Suprapubic skin (tissue), 3 donors: ENCODE data around the gene RHOXF2B.

Experiments
- POLR2AphosphoS5 ChIP-seq, 3 donors: sonication (generic); formaldehyde crosslinking; IDR thresholded peaks; one replicate each; pipeline ENCODE4 v1.6.1; 2017; ENCODE audit warnings: antibody characterized with exemption in 3 of 3
- TF ChIP-seq, protein P1 (sequence below), 2 donors: fragments of 200-600 bp in 1 of 2; fragments of 450-650 bp in 1 of 2; sonication (generic) in 1 of 2; IDR thresholded peaks; one replicate each; pipeline ENCODE4 v1.5.1; 2016 to 2019; ENCODE audit warnings: antibody characterized with exemption in 2 of 2, mild to moderate bottlenecking in 1 of 2, moderate library complexity in 1 of 2

DNA sequence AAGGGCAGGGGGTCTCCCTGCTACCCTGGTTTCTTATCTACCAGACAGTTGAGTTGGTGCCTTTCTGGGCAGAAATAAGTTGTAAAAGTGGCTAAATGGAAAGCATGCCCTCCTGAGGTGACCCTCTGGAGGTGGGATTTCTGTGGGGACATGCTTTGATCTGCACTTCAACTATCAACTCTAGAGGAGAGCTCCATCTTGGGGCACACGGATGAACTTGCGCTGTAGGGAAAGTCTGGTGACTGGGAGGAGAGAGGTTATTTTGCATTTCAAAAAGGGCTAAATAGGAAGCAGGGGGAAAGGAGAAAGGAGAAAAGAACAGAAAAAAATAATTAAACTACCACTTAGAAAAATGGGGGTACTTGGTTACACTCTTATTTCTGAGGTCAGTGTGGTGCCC, 12.7 kb upstream of the RHOXF2B start:
- TF ChIP-seq POLR2AphosphoS5 (IDR thresholded peaks at IDR 0.05): no peak
- TF ChIP-seq, protein P1, sequence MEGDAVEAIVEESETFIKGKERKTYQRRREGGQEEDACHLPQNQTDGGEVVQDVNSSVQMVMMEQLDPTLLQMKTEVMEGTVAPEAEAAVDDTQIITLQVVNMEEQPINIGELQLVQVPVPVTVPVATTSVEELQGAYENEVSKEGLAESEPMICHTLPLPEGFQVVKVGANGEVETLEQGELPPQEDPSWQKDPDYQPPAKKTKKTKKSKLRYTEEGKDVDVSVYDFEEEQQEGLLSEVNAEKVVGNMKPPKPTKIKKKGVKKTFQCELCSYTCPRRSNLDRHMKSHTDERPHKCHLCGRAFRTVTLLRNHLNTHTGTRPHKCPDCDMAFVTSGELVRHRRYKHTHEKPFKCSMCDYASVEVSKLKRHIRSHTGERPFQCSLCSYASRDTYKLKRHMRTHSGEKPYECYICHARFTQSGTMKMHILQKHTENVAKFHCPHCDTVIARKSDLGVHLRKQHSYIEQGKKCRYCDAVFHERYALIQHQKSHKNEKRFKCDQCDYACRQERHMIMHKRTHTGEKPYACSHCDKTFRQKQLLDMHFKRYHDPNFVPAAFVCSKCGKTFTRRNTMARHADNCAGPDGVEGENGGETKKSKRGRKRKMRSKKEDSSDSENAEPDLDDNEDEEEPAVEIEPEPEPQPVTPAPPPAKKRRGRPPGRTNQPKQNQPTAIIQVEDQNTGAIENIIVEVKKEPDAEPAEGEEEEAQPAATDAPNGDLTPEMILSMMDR (IDR thresholded peaks at IDR 0.05): no peak
